HFF-Myc (cell line): ENCODE measurements around the gene FDPS.

Source experiments
- DNase-seq: peaks from one replicate; pipeline ENCODE4 v3.0.0-alpha.2; 2011; ENCODE audit warnings: low read depth; ENCODE audit errors: extremely low read depth
- H3K4me3 ChIP-seq: replicated peaks from 2 replicates; pipeline ENCODE4 v1.5.1; 2011; ENCODE audit warnings: low read depth, mild to moderate bottlenecking, control low read depth, low read length
- CTCF ChIP-seq: IDR thresholded peaks from 2 replicates; pipeline ENCODE4 v1.5.1; 2012; ENCODE audit warnings: mild to moderate bottlenecking, low read depth, low read length, control low read depth; ENCODE audit errors: missing control alignments

The FDPS gene

DNA sequence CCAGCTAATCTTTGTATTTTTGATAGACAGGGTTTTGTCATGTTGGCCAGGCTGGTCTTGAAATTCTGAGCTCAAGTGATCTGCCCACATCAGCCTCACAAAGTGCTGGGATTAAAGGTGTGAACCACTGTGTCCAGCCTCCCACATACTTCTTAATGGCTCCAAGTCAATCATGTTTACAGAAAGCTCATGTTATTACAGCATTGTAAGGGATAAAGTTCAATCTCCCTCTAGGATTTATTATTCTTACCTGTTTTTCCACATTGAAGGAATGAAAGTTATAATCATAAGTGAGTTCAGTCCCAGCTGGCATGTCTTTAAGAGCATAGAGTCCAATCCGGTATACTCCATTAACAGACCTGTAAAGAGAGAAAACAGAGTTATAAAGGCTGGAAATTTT is 51.4 kb downstream of the FDPS start:
- no peak overlapping the region for H3K4me3 ChIP-seq
- DNase-seq = no peak
- TF ChIP-seq CTCF = no peak
